Testis (tissue), 2 donors: ENCODE results near the gene CPNE4.

ENCODE experiments used
- CTCF ChIP-seq, 3 experiments: fragments of 450-650 bp in 2 of 3; fragments of 200-600 bp in 1 of 3; sonication (generic) in 1 of 3; IDR thresholded peaks; one replicate each; pipeline ENCODE4 v1.5.1; 2016 to 2019; ENCODE audit warnings: antibody characterized with exemption in 3 of 3, mild to moderate bottlenecking in 2 of 3, moderate library complexity in 1 of 3
- POLR2A ChIP-seq: fragments of 450-650 bp; IDR thresholded peaks from one replicate; pipeline ENCODE4 v1.6.1; 2017; ENCODE audit warnings: antibody characterized with exemption, mild to moderate bottlenecking, moderate library complexity

- TF ChIP-seq CTCF (IDR thresholded peaks at IDR 0.05) (no peak), POLR2A (no peak)
Observed at GRCh38 chr3:131756405-131756804, 278.4 kb downstream of the CPNE4 start.
